IMR-90 (cell line): ENCODE results near the gene FAM151A. TPM values are rescaled to one million over a fixed set of nuclear protein-coding genes. Genes with fewer than 3 reads are reported as not detected.

Experiments used
- ATAC-seq: fragments of 200-7000 bp; cut with Tn5 transposase; 2 replicates; pipeline ENCODE4 v1.9.1; 2020; ENCODE audit warnings: low read depth, mild to moderate bottlenecking, moderate library complexity
- Bru-seq: library from RNA; stranded (reverse); fragments of 400-500 nt; gene quantifications from one replicate; lab custom pipeline; 2021; lab: Mats Ljungman, UMichigan
- BruChase-seq, 2 experiments: library from RNA; stranded (reverse); fragments of 400-500 nt; gene quantifications; one replicate each; lab custom pipeline; 2021; lab: Mats Ljungman, UMichigan
- BruUV-seq: library from RNA; stranded (reverse); fragments of 400-500 nt; replicated peaks from 2 replicates; lab custom pipeline; 2021; lab: Mats Ljungman, UMichigan
- CTCF ChIA-PET: fragments of 300-600 bp; formaldehyde crosslinking; extraction: SDS; loops from one replicate; lab custom pipeline; 2021; ENCODE audit warnings: antibody characterized with exemption; lab: Yijun Ruan, JAX
- POLR2A ChIA-PET: fragments of 300-600 bp; sonication (Branson Sonifier 250); formaldehyde crosslinking; loops from one replicate; lab custom pipeline; 2022; ENCODE audit warnings: antibody characterized with exemption; ENCODE audit not compliant: unreplicated experiment; lab: Charles Lee
- DNase-seq: peaks from one replicate; pipeline ENCODE4 v3.0.0; 2013
- H2AFZ ChIP-seq: replicated peaks from 2 replicates; pipeline ENCODE3; 2013; ENCODE audit warnings: low read length, mild to moderate bottlenecking; ENCODE audit not compliant: poor library complexity
- H2AK5ac ChIP-seq: 2 replicates; pipeline ENCODE4 v1.6.1; 2013; ENCODE audit warnings: low read depth, low read length, inconsistent platforms
- H2AK9ac ChIP-seq: replicated peaks from 2 replicates; pipeline ENCODE3; 2013; ENCODE audit warnings: mild to moderate bottlenecking, low read depth, low read length, moderate library complexity; ENCODE audit not compliant: poor library complexity
- H2BK120ac ChIP-seq: 2 replicates; pipeline ENCODE4 v1.6.1; 2013; ENCODE audit warnings: low read depth, low read length, inconsistent platforms
- H2BK15ac ChIP-seq: 3 replicates; pipeline ENCODE4 v1.6.1; 2013; ENCODE audit warnings: low read depth, low read length, inconsistent platforms
- H2BK20ac ChIP-seq: 2 replicates; pipeline ENCODE4 v1.6.1; 2013; ENCODE audit warnings: low read depth, mild to moderate bottlenecking, inconsistent platforms, low read length, moderate library complexity
- H2BK5ac ChIP-seq: 2 replicates; pipeline ENCODE4 v1.6.1; 2013; ENCODE audit warnings: mild to moderate bottlenecking, low read depth, low read length, inconsistent platforms; ENCODE audit not compliant: poor library complexity, severe bottlenecking
- H3K14ac ChIP-seq: replicated peaks from 2 replicates; pipeline ENCODE4 v1.6.1; 2013; ENCODE audit warnings: low read depth, low read length, inconsistent platforms
- H3K18ac ChIP-seq: 2 replicates; pipeline ENCODE4 v1.6.1; 2013; ENCODE audit warnings: low read depth, low read length, control low read depth
- H3K23ac ChIP-seq: 2 replicates; pipeline ENCODE4 v1.6.1; 2013; ENCODE audit warnings: low read depth, low read length, inconsistent platforms
- H3K27ac ChIP-seq: 2 replicates; pipeline ENCODE4 v1.5.1; 2013; ENCODE audit warnings: mild to moderate bottlenecking, control low read depth, low read length; ENCODE audit not compliant: insufficient read depth
- H3K27me3 ChIP-seq: 2 replicates; pipeline ENCODE4 v1.6.1; 2013; ENCODE audit warnings: low read length; ENCODE audit not compliant: control insufficient read depth, insufficient read depth
- H3K36me3 ChIP-seq: 2 replicates; pipeline ENCODE4 v1.6.1; 2013; ENCODE audit warnings: low read length, mixed read lengths; ENCODE audit not compliant: control insufficient read depth, insufficient read depth
- H3K4ac ChIP-seq: 2 replicates; pipeline ENCODE4 v1.6.1; 2013; ENCODE audit warnings: low read depth, low read length, inconsistent platforms
- H3K4me1 ChIP-seq: 2 replicates; pipeline ENCODE4 v1.6.1; 2013; ENCODE audit warnings: low read length, mixed read lengths; ENCODE audit not compliant: control insufficient read depth, insufficient read depth
- H3K4me2 ChIP-seq: 2 replicates; pipeline ENCODE4 v1.6.1; 2013; ENCODE audit warnings: low read depth, mild to moderate bottlenecking, control low read depth, low read length, moderate library complexity
- H3K4me3 ChIP-seq: 2 replicates; pipeline ENCODE4 v1.5.1; 2013; ENCODE audit warnings: low read depth, mild to moderate bottlenecking, control low read depth, low read length, moderate library complexity; ENCODE audit not compliant: insufficient read depth
- H3K56ac ChIP-seq: 2 replicates; pipeline ENCODE4 v1.6.1; 2013; ENCODE audit warnings: low read length, inconsistent platforms; ENCODE audit not compliant: insufficient read depth; ENCODE audit errors: extremely low read depth
- H3K79me1 ChIP-seq, 2 experiments: 2 replicates each; pipeline ENCODE4 v1.6.1; 2013; ENCODE audit warnings: low read length in 2 of 2, inconsistent platforms in 1 of 2, low read depth in 1 of 2
- H3K9ac ChIP-seq: 2 replicates; pipeline ENCODE4 v1.6.1; 2013; ENCODE audit warnings: low read depth, low read length, control low read depth
- H3K9me1 ChIP-seq: 2 replicates; pipeline ENCODE4 v1.6.1; 2013; ENCODE audit warnings: low read length, inconsistent platforms; ENCODE audit not compliant: insufficient read depth
- H3K9me3 ChIP-seq: 2 replicates; pipeline ENCODE4 v1.6.1; 2013; ENCODE audit warnings: low read length; ENCODE audit not compliant: control insufficient read depth, insufficient read depth
- H4K20me1 ChIP-seq: 2 replicates; pipeline ENCODE4 v1.6.1; 2013; ENCODE audit warnings: low read length, inconsistent platforms; ENCODE audit not compliant: insufficient read depth
- H4K5ac ChIP-seq: 2 replicates; pipeline ENCODE4 v1.6.1; 2013; ENCODE audit warnings: mild to moderate bottlenecking, low read depth, low read length, control low read depth
- H4K8ac ChIP-seq, 2 experiments: 2 replicates each; pipeline ENCODE4 v1.6.1; 2013; ENCODE audit warnings: low read depth in 2 of 2, low read length in 2 of 2, control low read depth in 1 of 2, inconsistent platforms in 1 of 2
- H4K91ac ChIP-seq: 2 replicates; pipeline ENCODE4 v1.6.1; 2013; ENCODE audit warnings: low read depth, low read length, inconsistent platforms; ENCODE audit not compliant: insufficient read depth
- FOS ChIP-seq: fragments of 150-350 bp; IDR thresholded peaks from 2 replicates; pipeline ENCODE4 v1.6.1; 2016; ENCODE audit warnings: low read depth, low read length
- WGBS, 2 experiments: methylation state at CpG; one replicate each; pipeline versions ENCODE4 v1.1.5 to v1.1.7; 2013; ENCODE audit warnings: missing lambda C conversion rate in 2 of 2; ENCODE audit not compliant: insufficient read length in 1 of 2; ENCODE audit errors: extremely low coverage in 2 of 2; 5-methylcytosine and 5-hydroxymethylcytosine counted together
- dilution Hi-C: fragments of 300-500 bp; cut with HindIII; formaldehyde crosslinking; loops from one replicate; pipeline ENCODE4 v1.14.3; 2018; ENCODE audit warnings: low sequenced_read_pairs; ENCODE audit not compliant: unreplicated experiment
- in situ Hi-C: fragments of 300-500 bp; cut with MboI; formaldehyde crosslinking; loops from 3 replicates; pipeline ENCODE4 v1.14.3; 2019; ENCODE audit warnings: low sequenced_read_pairs, inconsistent platforms, mixed read lengths
- intact Hi-C: fragments of 100-400 bp; cut with micrococcal nuclease; formaldehyde crosslinking; loops from 2 replicates; pipeline ENCODE4 v1.10.0; 2022
- long read RNA-seq: library from polyadenylated mRNA; unstranded; transcript quantifications from one replicate; pipeline ENCODE4 v2.0.0, GENCODE V29; 2021; ENCODE audit not compliant: unreplicated experiment
- polyA plus RNA-seq, 3 experiments: library from polyadenylated mRNA; depleted of rRNA; stranded (reverse); fragments of >200 nt; gene quantifications; 2 replicates each; pipeline ENCODE4 v1.2.3, GENCODE V29; 2012; ENCODE audit warnings: low replicate concordance in 1 of 3
- total RNA-seq: library from RNA; depleted of rRNA; stranded (reverse); fragments of >200 nt; gene quantifications from 2 replicates; pipeline ENCODE4 v1.2.3, GENCODE V29; 2012; rRNA removed
- TF ChIP-seq, protein P1 (sequence below): fragments of 150-350 bp; IDR thresholded peaks from 2 replicates; pipeline ENCODE4 v1.6.1; 2017; ENCODE audit warnings: mild to moderate bottlenecking, antibody characterized with exemption, low read length, low read depth

Gene FAM151A
- total RNA-seq (not detected in 2 replicates), polyA plus RNA-seq (2012; rRNA removed) (not detected in 2 replicates), Bru-seq, nascent RNA (not detected), BruChase-seq, experiment 1, labeled RNA remaining after a 6-hour chase (not detected), BruChase-seq, experiment 2, labeled RNA remaining after a 2-hour chase (not detected)
- not detected in 2 replicates for polyA plus RNA-seq (2012; cell fraction: cytosol; rRNA removed)
- not detected in 2 replicates for polyA plus RNA-seq (2012; cell fraction: nucleus; rRNA removed; ENCODE audit: low replicate concordance)
- long read RNA-seq = 0 reads

DNA sequence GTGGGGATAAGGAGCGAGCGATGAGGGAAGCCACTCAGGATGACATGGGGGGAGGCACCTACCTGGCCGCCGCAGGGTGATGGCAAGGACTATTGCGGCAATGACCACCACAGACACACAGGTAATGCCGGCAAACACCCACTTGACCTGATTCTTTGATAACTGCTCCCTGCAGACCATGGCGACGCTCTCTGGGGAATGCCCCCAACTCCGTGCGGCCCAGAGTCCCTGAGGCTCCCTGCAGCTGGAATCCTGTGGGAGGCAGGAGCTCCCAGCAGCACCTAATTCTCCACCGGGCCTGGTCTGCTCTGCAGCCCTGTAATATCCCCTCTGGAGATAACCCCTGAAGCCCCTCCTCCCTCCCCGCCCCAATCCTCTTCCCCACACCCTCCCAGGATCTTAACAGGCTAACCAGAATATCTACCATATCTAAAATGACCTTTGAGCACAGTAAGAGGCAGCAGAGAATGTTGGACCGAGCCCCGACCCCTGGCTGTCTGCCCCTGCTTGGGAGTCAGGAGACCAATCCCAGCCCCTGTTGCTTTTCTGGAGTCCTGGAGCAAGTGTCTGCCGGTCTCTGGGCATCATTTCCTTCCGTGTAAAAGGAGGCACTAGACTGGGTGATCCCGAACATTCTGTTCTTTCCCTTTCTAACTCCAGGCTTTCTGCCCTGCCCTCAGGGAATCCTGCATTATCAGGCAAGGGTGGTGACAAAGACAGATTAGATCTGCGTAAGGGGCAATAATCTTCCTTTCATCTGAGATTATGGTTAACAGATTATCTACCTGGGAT lies at the start of gene FAM151A:
Gene FAM151A, minus strand, starts transcription at position 310 of the 792 bp plus-strand sequence. Its CDS starts 130 bp downstream, at position 180.
- H4K91ac ChIP-seq = no peak within 1 kb of the TSS
- no peaks in the 10 kb centered on the region for H3K36me3 ChIP-seq
- no peaks in the 10 kb centered on the region for H3K9me3 ChIP-seq
- no peak within 1 kb of the TSS for H4K5ac ChIP-seq
- H2BK15ac ChIP-seq = no peak within 1 kb of the TSS
- ChIA-PET CTCF (no interaction called here), POLR2A (no interaction called here)
- no peaks in the 10 kb centered on the region for H4K20me1 ChIP-seq
- no peak within 1 kb of the TSS for H2BK5ac ChIP-seq
- intact Hi-C loops = no loop called here
- no peak within 1 kb of the TSS for H3K9ac ChIP-seq
- dilution Hi-C loops = no loop called here
- no peak within 1 kb of the TSS for H2BK120ac ChIP-seq
- H3K79me1 ChIP-seq = no peaks in the 10 kb centered on the region
- H3K4ac ChIP-seq = no peak within 1 kb of the TSS
- no peak within 1 kb of the TSS for H3K4me2 ChIP-seq
- WGBS, 2 experiments = 82% methylated on average over 11 of the region's 18 CpGs; no CpG with 5 or more reads in 1 of the 2 experiments
- H3K27ac ChIP-seq = no peak within 1 kb of the TSS
- no peak within 1 kb of the TSS for H3K56ac ChIP-seq
- no peak within 1 kb of the TSS for H2AFZ ChIP-seq
- H3K23ac ChIP-seq = no peak within 1 kb of the TSS
- no peak within 1 kb of the TSS for H3K14ac ChIP-seq
- H2AK9ac ChIP-seq = no peak within 1 kb of the TSS
- H3K18ac ChIP-seq = no peak within 1 kb of the TSS
- ATAC-seq = no peak
- no peak within 1 kb of the TSS for H2BK20ac ChIP-seq
- no peak within 1 kb of the TSS for H2AK5ac ChIP-seq
- no peak for DNase-seq
- no peaks in the 10 kb centered on the region for H3K4me1 ChIP-seq
- no TSS peak for BruUV-seq
- H3K9me1 ChIP-seq = no peaks in the 10 kb centered on the region
- no peak within 1 kb of the TSS for H4K8ac ChIP-seq
- in situ Hi-C loops = no loop called here
- no peak within 1 kb of the TSS for H3K4me3 ChIP-seq
- TF ChIP-seq, protein P1, sequence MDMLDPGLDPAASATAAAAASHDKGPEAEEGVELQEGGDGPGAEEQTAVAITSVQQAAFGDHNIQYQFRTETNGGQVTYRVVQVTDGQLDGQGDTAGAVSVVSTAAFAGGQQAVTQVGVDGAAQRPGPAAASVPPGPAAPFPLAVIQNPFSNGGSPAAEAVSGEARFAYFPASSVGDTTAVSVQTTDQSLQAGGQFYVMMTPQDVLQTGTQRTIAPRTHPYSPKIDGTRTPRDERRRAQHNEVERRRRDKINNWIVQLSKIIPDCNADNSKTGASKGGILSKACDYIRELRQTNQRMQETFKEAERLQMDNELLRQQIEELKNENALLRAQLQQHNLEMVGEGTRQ = no peak
- TF ChIP-seq FOS = no peak
- H3K27me3 ChIP-seq = peaks cover 29% of the 10 kb centered on the region
